T-helper 2 cell (primary cell): ENCODE results near the gene IL1RL2.

Experiments used
- DNase-seq, 5 experiments: peaks; one replicate each; pipeline versions ENCODE4 v3.0.0 to v3.0.0-alpha.2; 2012 to 2022

Gene IL1RL2

DNA sequence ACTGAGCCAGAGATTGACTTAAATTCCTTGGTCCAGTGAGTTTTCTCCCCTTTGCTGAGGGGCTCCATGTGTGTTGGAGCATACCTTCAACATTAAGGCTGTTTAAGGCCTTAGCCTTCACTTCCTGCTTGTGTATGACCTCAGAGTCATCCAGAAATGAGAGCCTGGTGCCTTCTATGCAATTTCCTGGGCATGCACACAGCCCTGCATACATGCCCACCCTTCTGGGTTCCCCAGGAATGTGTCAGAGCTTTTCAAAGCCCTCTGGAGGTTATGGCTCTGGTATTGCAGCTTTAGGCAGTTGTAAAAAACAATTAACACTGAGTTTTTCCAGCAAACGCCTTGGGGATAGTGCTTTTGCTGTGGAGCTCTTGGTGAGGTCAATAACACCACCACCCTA is 27.5 kb upstream of the IL1RL2 start:
- DNase-seq, result no peak

DNA sequence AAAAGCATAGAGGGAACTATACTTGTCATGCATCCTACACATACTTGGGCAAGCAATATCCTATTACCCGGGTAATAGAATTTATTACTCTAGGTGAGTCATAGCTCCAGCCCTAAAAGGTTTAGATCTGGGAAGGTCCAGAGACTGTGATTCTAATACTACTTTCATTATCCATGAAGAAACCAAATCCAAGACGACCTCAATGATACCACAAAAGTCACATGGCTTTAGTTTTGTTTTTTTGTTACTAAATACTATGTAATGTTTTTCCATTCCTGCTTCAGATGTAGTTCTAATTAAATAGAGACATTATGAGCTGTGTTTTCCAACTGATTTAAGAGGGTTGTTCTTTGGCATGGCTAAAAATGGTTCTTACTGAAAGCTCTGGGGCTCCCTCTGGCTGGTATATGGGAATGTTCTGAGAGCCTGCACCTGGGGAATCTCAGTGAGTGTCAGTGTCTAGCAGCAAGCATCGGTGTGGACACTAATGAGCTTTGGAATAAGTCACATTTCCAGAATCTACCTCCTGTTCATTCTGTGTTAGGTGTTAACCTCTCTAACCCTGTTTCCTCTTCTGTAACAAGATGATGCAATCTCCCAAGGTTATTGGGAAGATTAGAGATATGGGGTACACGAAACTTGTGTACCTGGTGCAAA is 20.5 kb upstream of the IL1RL2 start:
- DNase-seq, result no peak

- no peak for DNase-seq
Observed at GRCh38 chr2:102168026-102168771, 18.6 kb upstream of the IL1RL2 start.

DNA sequence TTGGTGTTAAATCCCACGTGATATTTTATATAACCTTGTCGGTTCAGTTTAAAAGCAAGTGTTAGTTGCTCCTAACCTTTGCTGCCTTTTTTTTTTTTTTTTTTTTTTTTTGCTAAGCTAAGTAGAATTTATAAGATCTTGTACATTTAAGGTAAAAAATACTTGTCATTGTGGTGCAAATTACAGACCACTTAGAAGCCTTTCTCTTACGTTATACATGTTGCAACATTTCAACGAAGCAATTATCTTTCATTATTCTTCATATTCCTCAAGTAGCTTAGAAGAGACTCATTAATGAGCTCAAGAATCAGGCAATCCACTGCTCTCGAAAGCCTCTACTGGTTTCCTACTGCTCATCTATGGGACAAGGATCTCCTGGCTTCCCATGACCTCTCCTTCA is 14.9 kb upstream of the IL1RL2 start:
- no peak for DNase-seq

DNA sequence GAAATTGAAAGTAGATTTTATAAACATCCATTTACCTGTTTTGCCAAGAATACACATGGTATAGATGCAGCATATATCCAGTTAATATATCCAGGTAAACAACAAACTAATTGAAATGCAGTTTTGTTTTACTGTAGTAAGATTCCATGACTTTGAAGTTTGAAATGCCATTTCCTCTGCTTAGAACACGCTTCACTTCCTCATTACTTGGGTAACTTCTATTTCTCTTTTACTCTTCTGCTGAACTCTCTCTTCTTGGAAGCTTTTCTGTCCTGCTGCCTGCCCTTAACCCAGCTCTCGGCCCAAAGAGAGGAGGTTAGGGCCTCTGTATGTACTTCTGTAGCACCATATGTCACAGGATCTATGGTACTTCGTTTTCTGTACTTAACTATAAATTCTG is 14.1 kb upstream of the IL1RL2 start:
- DNase-seq, result no peak

DNA sequence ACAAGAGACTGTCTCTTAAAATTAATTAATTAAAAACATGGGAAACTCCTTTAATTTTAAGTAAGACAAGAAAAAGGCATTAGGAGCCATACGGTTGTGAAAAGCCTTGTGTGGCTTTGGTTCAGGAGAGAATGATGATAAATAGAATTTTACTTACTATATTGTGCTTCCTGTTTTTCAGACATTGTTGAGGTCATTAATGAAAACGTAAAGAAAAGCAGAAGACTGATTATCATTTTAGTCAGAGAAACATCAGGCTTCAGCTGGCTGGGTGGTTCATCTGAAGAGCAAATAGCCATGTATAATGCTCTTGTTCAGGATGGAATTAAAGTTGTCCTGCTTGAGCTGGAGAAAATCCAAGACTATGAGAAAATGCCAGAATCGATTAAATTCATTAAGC is 10.7 kb upstream of the IL1RL2 start:
- DNase-seq, result no peak

DNA sequence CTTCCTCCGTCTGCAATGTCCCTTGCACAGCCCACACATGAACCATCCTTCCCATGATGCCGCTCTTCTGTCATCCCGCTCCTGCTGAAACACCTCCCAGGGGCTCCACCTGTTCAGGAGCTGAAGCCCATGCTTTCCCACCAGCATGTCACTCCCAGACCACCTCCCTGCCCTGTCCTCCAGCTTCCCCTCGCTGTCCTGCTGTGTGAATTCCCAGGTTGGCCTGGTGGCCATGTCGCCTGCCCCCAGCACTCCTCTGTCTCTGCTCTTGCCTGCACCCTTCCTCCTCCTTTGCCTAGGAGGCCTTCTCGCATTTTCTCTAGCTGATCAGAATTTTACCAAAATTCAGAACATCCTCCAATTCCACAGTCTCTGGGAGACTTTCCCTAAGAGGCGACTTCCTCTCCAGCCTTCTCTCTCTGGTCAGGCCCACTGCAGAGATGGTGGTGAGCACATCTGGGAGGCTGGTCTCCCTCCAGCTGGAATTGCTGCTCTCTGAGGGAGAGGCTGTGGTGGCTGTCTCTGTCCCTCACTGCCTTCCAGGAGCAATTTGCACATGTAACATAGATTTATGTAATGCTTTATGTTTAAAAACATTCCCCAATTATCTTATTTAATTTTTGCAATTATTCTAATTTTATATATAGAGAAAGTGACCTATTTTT is 8.9 kb upstream of the IL1RL2 start:
- no peak for DNase-seq

DNA sequence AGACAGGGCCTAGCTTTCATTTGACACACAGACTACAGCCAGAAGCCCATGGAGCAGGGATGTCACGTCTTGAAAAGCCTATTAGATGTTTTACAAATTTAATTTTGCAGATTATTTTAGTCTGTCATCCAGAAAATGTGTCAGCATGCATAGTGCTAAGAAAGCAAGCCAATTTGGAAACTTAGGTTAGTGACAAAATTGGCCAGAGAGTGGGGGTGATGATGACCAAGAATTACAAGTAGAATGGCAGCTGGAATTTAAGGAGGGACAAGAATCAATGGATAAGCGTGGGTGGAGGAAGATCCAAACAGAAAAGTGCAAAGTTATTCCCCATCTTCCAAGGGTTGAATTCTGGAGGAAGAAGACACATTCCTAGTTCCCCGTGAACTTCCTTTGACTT is 7.8 kb upstream of the IL1RL2 start:
- DNase-seq, result no peak

- DNase-seq, result no peak
Observed at GRCh38 chr2:102179788-102180686, 6.8 kb upstream of the IL1RL2 start.

DNA sequence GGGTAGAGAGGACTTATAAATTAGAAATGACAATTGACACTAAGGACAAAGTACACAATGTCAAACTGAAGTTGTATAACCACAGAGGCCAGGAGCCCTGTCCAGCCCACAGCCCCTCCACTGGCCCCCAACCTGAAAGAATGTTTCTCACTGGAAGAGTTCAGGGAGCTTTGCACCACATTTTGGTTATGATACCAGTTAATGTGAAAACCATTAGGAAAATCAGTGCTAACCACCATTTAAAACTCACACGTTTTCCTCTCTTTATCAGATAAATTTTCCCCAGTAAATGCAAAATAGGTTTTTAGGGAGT is 6.2 kb upstream of the IL1RL2 start:
- no peak for DNase-seq

DNA sequence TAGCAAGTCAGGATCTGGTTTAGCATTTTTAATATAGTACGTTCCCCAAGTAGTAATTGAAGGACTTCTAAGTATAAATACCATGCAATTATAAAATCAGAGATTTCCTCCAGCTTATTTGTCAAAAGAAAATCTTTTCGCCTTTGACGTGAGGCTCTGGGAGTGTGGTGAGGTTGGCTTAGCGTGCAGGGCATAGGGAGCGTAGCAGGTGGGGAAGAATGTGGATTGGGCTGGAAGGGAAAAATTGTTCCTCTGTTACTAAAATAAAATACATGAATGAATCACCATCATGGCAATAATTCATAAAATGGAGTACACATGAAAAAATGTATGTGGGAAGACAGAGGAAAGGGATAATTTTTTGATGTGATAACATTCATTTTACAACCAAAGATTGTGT is 5.4 kb upstream of the IL1RL2 start:
- no peak for DNase-seq

DNA sequence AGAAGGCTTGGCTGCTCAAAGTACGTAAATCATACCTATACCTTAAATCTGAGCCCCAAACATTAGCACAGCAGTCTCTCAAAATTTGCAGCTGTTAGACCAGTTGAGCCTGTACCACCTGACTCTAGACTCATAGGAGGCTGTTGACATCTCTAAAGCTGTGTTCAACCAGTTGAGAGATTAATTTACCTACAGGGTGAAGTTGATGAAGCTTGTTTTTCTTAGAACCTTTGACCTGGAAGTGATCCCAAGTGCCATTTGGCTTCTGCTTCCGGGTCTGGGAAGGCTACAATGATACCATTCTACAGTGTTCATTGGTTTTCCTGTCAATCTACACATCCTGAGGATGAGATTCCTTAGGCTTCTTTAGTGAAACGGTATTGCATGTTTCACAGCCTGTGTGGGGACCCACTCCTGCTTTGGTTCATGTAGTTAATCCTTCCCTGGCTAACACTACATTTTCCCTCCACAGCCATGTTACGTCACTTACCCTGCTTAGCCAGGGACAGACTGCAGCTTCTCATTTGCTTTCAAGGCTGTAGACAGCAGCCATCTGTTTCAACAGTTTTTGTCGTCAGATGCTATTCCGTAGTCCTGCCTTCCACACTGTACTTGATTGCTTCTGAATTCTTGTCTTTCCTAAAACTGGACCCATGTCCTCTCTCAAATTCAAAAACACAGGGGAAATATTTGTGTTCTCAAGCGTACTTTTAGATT is 4.7 kb upstream of the IL1RL2 start:
- DNase-seq, result no peak

DNA sequence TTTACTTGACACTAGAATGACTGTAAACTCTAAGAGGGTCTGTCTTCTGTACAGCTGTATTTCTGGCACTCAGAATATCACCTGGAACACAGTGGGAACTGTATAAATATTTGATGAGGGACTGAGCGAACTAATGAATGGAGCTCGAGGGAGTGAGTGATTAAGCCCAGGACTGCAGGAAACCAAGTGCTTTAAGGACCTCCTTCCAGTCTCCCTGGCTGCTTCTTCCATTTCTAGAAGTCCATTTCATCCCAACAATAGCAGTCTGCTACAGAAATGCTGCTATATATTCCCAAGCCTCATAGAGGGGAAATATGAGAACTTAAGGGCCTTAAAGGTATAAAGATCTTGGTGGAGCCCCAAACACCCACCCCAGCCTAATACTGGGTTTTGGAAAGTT is 2.8 kb upstream of the IL1RL2 start:
- no peak for DNase-seq

DNA sequence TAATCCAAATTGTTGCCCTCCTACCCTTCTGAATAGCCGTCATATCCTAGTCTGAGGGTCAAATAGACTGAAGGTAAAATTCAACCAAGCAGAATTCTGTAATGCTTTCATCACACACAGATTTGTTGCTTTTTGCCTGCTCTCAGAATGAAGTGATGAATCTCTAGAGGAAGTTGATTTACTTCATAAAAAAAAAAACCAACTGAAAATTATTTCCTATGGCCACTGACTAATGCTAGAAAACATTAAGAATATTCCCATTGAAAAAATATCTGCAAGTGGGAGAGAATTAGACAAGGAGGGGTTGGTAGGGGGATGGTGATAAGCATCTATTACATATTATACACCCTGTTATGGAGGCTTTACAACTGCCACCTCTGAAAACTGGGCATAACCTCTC is 2.3 kb upstream of the IL1RL2 start:
- no peak for DNase-seq

DNA sequence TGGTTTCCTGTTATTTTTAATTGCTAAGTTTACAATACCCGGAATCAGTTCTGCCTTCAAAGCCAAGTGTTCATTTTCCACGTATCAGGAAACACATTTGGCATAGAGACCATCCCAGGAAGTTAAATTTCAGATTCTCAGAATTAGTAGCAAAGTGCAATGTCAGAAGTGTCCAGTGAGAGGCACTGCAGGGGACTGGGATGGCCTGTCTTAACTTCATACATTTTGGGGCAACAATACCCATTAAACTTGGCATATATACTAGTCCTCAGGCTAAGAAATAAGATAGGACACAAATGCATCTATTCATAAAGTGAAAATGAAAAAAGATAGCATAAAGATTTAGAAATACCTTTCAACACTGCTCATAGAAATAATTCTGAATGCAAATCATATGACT is 1.5 kb upstream of the IL1RL2 start:
- DNase-seq, result peak in 1 of 5 experiments; percentile 10

- peak in 3 of 5 experiments; percentile 4 to 36 (median 24) for DNase-seq
Observed at GRCh38 chr2:102187496-102188150, 800 bp downstream of the IL1RL2 start.

DNA sequence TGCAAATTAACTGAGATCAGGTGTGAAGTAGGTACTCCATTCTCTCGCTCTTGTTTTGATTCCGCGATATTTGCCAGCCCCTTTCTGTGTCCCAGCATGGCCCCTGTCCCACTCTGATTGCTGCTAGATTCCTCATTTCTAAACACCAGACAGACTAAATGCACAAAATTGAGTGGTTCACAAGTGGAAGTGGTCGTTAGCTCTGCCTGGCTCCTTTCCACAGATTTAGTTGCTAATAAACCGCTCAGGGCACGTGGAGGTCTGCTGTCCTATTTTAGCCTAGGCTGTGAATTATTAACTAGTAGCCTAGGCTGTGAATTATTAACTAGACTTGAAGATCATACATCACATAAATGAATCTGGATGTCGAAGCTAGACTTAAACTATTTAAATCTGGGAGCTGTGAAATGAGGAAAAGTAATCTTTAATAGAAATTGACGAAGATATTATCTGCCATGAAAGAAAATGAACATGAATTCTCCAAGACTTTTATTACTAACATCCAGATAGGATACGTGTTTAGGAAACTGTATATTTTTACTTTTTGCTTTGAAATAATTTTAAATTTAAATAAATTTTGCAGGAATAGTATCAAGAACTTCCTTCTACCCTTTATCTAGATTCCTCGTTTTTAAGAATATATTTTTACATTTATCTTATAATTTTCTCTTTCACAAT is 3.7 kb downstream of the IL1RL2 start:
- no peak for DNase-seq

DNA sequence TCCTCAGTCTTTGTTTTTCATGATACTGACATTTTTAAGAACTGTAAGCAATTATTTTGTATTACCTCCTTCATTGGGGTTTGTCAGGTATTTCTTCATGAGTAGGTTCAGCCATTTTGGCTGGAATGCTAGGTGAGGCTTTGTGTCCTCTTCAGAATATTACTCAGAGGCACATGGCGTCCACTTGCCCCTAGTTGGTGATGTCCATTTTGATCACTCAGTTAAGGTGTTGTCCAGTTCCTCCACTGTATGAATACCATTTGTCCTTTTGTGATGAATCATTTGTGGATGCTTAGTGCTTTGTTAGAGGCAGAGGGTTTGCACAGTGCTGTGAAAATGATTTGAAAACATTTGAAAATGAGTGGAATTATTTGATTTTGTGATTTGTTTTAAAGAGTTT is 4.7 kb downstream of the IL1RL2 start:
- DNase-seq, result no peak

- DNase-seq, result no peak
Observed at GRCh38 chr2:102193074-102193473, 6.3 kb downstream of the IL1RL2 start.

DNA sequence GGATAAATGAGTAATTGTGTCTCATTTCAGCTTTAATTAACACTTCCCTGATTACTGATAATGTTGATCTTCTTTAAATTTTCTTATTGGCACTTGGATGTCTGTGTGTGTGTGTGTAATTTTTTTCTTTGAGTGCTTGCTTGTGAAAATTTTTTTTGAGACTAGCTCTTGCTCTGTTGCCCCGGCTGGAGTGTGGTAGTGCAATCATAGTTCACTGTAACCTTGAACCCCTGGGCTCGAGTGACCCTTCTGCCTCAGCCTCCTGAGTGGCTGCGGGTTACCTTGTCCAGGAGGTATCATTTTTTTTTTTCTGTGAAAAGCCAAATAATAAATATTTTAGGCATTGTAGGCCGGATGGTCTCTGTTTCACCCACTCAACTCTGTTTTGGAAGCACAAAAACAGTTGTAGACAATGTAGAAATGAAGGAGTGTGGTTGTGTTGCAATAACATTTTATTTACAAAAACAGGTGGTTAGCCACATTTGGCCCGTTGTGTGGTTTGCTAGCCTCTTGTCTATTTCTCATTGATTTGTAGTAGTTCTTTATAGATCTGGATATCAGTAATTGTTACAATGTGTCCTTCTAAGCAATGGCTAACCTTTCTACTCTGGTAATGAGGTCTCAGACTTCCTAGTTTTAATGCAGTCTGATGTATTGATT is 7.9 kb downstream of the IL1RL2 start:
- no peak for DNase-seq
